DMS53 treated with DMSO at 0.1 percent for 48 hours (cell line): Measurements from ENCODE around the gene NUTM1.

Source experiments
- DNase-seq: peaks from one replicate; lab custom pipeline; 2025; ENCODE audit not compliant: unreplicated experiment; lab: John Stamatoyannopoulos, UW

Gene NUTM1

GRCh38 chr15:34342737-34343575, at the start of gene NUTM1, which contains the start of gene NOP10:
Gene NUTM1, plus strand, starts transcription at chr15:34343315. Its CDS starts 382 bp downstream, at chr15:34343697.
Gene NOP10, minus strand, starts transcription at chr15:34343136. Its CDS starts 63 bp downstream, at chr15:34343073.
- peak; percentile 87 for DNase-seq

- DNase-seq: no peak
Observed at GRCh38 chr15:34297059-34297458, 46.1 kb upstream of the NUTM1 start.

GRCh38 chr15:34301058-34301457, 42.1 kb upstream of the NUTM1 start:
- DNase-seq: no peak

GRCh38 chr15:34304613-34305012, 38.5 kb upstream of the NUTM1 start:
- no peak for DNase-seq

GRCh38 chr15:34311563-34311962, 31.6 kb upstream of the NUTM1 start:
- DNase-seq: no peak

GRCh38 chr15:34314491-34315490, 28.3 kb upstream of the NUTM1 start:
- no peak for DNase-seq

- DNase-seq: peak; percentile 47
Observed at GRCh38 chr15:34318277-34319079, 24.6 kb upstream of the NUTM1 start.

- DNase-seq: no peak
Observed at GRCh38 chr15:34323217-34323616, 19.9 kb upstream of the NUTM1 start.

GRCh38 chr15:34324933-34325332, 18.2 kb upstream of the NUTM1 start:
- no peak for DNase-seq

GRCh38 chr15:34325368-34325767, 17.7 kb upstream of the NUTM1 start:
- DNase-seq: no peak

- no peak for DNase-seq
Observed at GRCh38 chr15:34327906-34328305, 15.2 kb upstream of the NUTM1 start.

- DNase-seq: no peak
Observed at GRCh38 chr15:34329006-34329405, 14.1 kb upstream of the NUTM1 start.

GRCh38 chr15:34330279-34330678, 12.8 kb upstream of the NUTM1 start:
- no peak for DNase-seq

- DNase-seq: no peak
Observed at GRCh38 chr15:34331809-34332208, 11.3 kb upstream of the NUTM1 start.

- no peak for DNase-seq
Observed at GRCh38 chr15:34332553-34333120, 10.5 kb upstream of the NUTM1 start.

GRCh38 chr15:34334672-34335071, 8.4 kb upstream of the NUTM1 start:
- DNase-seq: no peak

GRCh38 chr15:34335176-34336032, 7.7 kb upstream of the NUTM1 start:
- no peak for DNase-seq

- DNase-seq: no peak
Observed at GRCh38 chr15:34336231-34336990, 6.7 kb upstream of the NUTM1 start.
